NCI-H1417 (cell line): ENCODE data around the gene SENP1.

Experiments
- DNase-seq, 3 experiments: peaks; one replicate each; lab custom pipeline; 2025; lab: John Stamatoyannopoulos, UW

Gene SENP1

GRCh38 chr12:48036818-48037217 is 69.1 kb downstream of the SENP1 start:
- no peak for DNase-seq

- DNase-seq: no peak
Measured at GRCh38 chr12:48034835-48035805, 70.8 kb downstream of the SENP1 start.

DNA sequence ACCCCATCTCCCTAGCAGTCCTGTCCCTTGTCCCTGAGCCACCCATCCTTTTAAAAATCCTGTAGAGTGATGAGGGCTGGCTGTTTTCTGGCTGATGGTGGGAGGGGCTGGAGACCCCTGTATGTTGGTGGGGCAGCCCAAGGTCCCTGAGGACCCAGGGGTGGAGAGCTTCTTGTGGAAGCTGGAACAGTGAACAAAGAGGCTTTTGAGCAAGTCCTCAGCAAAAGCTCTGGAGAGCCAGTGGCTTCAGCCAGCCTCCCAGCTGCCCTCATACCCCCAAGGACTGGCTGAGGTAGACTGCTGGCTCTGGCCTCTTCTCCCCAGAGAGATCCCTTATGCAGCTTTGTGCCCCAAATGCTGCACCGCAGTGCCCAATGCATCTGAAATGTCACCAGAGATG is 72.4 kb downstream of the SENP1 start:
- DNase-seq: no peak

GRCh38 chr12:48032597-48032996 is 73.3 kb downstream of the SENP1 start:
- no peak for DNase-seq

- no peak for DNase-seq
Measured at GRCh38 chr12:48031135-48031960, 74.5 kb downstream of the SENP1 start.

GRCh38 chr12:48030173-48030650 is 75.7 kb downstream of the SENP1 start:
- peak in 2 of 3 experiments; percentile 67 to 77 for DNase-seq

GRCh38 chr12:48029491-48030172 is 76.2 kb downstream of the SENP1 start:
- peak in 1 of 3 experiments; percentile 67 for DNase-seq

- peak in 1 of 3 experiments; percentile 13 for DNase-seq
Measured at GRCh38 chr12:48028541-48029431, 77.1 kb downstream of the SENP1 start.

GRCh38 chr12:48027183-48028002 is 78.5 kb downstream of the SENP1 start:
- no peak for DNase-seq

GRCh38 chr12:48026060-48026827 is 79.6 kb downstream of the SENP1 start:
- DNase-seq: no peak

- no peak for DNase-seq
Measured at GRCh38 chr12:48025281-48025680, 80.6 kb downstream of the SENP1 start.

DNA sequence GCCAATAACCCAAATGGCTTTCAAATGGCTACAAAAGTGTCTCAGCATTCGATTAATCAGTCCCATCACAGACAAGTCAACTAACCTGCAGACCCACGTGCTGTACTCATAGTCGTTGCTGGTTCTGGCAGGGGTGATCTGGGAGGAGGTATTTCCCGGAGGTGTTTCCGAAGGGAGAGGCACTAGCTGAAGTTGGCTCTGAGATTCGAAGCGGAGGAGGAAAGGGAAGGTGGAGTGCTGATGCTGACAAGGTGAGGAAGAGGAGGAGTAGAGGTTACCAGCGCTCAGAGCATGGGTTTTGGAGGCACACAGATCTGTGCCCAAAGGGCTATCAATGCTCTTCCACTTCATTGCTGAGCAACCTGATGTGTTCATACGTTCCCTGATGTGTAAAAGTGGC is 81.1 kb downstream of the SENP1 start:
- no peak for DNase-seq

GRCh38 chr12:48023386-48023785 is 82.5 kb downstream of the SENP1 start:
- peak; percentile 67 to 87 (median 68) for DNase-seq

DNA sequence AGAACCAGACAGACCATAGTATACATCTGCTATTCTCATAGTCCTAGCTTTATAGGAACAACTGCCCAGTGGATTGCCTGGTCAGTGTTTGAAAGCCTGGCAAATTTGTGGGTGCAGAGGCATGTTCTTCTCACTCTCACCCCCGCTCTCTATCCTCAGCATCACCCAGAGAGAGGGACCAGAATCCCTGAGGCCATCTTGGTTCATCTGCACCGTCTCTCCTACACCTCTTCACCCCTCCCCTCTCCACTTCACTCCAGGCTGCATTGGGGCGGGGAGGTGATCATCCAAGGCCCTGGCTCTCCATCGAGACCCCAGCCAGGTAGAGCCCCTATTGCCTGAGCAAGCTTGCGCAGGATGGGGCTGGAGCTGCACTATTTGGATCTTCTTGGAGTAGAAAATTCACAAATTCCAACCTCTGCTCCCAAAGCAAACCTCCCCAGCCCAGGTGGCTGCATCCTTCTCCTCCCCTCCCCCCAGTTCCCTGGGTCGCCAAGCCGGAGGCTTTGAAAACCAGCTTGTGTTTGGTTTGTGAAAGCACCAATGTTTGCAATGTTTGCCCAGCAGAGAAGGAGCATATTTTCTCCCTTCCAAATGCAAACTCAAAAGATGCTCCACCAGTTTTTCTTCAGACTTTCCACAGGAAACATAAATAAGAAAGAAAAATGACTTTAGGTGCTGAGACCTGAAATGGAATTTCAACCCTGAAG is 83.0 kb downstream of the SENP1 start:
- DNase-seq: peak in 2 of 3 experiments; percentile 61 to 83

DNA sequence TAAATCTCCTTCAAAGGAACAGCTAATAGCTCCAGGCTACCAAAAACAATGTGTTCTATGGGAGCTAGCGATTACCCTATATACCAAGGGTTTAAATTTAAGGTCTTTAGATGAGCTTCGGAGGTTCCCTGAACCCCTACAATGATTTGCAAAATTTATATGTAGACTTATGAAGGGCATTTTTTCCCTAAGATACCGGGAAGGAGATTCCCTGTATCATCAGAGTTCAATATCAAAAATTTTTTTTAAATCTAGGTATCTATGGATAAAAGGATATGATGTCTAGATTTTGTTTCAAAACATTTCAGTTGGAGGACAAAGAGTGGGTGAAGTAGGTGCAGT is 83.7 kb downstream of the SENP1 start:
- DNase-seq: no peak

GRCh38 chr12:48021485-48022179 is 84.2 kb downstream of the SENP1 start:
- DNase-seq: peak; percentile 80 to 97 (median 86)

DNA sequence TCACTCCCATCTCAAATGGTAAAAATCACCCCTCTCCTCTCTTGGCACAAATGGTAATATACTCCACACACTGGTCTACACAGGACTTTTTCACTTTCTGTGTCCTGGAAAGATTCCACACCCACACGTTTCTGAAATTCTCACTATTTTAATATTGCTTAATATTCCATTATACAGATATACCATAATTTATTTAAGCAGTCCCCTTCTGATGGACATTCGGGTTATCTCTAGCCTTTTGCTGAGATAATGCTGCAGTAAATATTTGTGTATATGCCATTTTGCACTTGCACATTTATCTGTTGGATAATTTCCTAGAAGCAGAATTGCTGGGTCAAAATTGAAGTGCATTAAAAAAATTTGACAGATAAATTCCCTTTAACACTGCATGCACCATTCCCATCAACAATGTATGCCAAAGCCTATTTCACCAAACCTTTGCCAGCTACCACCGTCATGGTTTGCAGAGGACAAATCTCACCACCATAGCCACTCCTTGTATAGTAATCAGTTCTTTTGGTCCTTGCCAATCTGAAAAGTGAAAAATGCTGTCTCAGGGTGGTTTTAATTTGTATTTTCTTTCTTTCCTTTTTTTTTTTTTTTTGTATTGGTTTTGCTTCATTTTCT is 86.1 kb downstream of the SENP1 start:
- DNase-seq: no peak

DNA sequence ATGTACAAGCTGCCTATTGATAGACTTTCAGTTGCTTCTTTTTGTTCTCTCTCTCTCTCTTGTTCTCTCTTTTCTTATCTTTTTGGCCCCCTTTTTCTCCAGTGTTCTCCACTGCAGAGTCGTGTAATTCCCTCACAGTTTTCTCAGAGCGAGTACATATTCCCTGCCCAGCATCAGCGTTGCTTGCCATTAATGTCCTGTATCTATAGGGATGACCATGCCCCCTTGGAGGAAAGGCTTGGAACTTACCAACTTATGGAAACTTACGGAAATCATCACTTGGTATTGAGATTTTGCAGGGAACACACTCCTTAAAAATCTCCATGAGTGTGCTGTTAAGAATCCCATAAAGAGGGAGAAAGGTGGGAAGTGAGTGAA is 87.3 kb downstream of the SENP1 start:
- DNase-seq: no peak
